A375 (cell line): ENCODE results near the gene FAAP100. TPM values are rescaled to one million over a fixed set of nuclear protein-coding genes. Genes with fewer than 3 reads are reported as not detected.

Experiments used
- small RNA-seq: library from RNA; depleted of rRNA; stranded (forward); fragments of <200 nt; gene quantifications from one replicate; pipeline ENCODE3, GENCODE V24; 2014
- total RNA-seq: library from RNA; depleted of rRNA; stranded (reverse); fragments of >200 nt; shearing (Covaris generic); gene quantifications from 2 replicates; pipeline ENCODE4 v1.2.3, GENCODE V29; 2014; rRNA removed

The FAAP100 gene
- 28.7 and 29.0 TPM in 2 replicates for total RNA-seq

GRCh38 chr17:81552244-81553017, at the start of gene FAAP100:
Gene FAAP100, minus strand, starts transcription at chr17:81552353. Its CDS starts 23 bp downstream, at chr17:81552330.

GRCh38 chr17:81527591-81528383, 24.4 kb downstream of the FAAP100 start, which contains the start of gene FSCN2:
Gene FSCN2, plus strand, starts transcription at chr17:81528377. Its CDS starts 155 bp downstream, at chr17:81528532.

GRCh38 chr17:81512562-81513371, 39.4 kb downstream of the FAAP100 start, which contains the start of gene ACTG1:
Gene ACTG1, minus strand, starts transcription at chr17:81512799. Its CDS starts 445 bp downstream, at chr17:81512354.

Small RNA genes within 50 kb of the gene (small RNA-seq; reads per million reads assigned to genes)
- not detected for gene RF00019

Other genes with a start within 250 kb of the FAAP100 start
- gene BAHCC1, start 156.9 kb downstream of the FAAP100 start, total RNA-seq = 8.6 and 10.4 TPM in 2 replicates
- gene ACTG1, start 39.6 kb downstream of the FAAP100 start, total RNA-seq = 2,933 and 5,081 TPM in 2 replicates
- 0.08 and 0.50 TPM in 2 replicates for gene FSCN2, start 24.0 kb downstream of the FAAP100 start, total RNA-seq
- 46.8 and 62.1 TPM in 2 replicates for gene NPLOC4, start 84.8 kb upstream of the FAAP100 start, total RNA-seq
- gene TSPAN10, start 84.8 kb upstream of the FAAP100 start, total RNA-seq = 1.7 and 2.2 TPM in 2 replicates
- gene PDE6G, start 104.2 kb upstream of the FAAP100 start, total RNA-seq = 0.64 TPM in 1 of 2 replicates, not detected in the other
- 93.6 and 127 TPM in 2 replicates for gene OXLD1, start 114.3 kb upstream of the FAAP100 start, total RNA-seq
- gene CCDC137, start 114.4 kb upstream of the FAAP100 start, total RNA-seq = 56.2 and 57.7 TPM in 2 replicates
- 47.6 and 51.0 TPM in 2 replicates for gene ARL16, start 131.4 kb upstream of the FAAP100 start, total RNA-seq
- gene HGS, start 131.7 kb upstream of the FAAP100 start, total RNA-seq = 159 and 172 TPM in 2 replicates
- gene MRPL12, start 151.0 kb upstream of the FAAP100 start, total RNA-seq = 42.8 and 60.5 TPM in 2 replicates
- 55.5 and 62.1 TPM in 2 replicates for gene SLC25A10, start 159.9 kb upstream of the FAAP100 start, total RNA-seq